ENCODE data around the gene PLEKHN1. TPM values are rescaled to one million over a fixed set of nuclear protein-coding genes. Genes with fewer than 3 reads are reported as not detected.
"Not testable (repeated sequence)": the region's sequence is repeated elsewhere in the genome, so short reads cannot be mapped to it uniquely, and the experiment has no call there.

The PLEKHN1 gene
- polyA plus RNA-seq, 3 donors from 2014 or later = 0.14 to 2.2 (median 0.68) TPM

- H3K9me3 Mint-ChIP-seq = no peaks in the 10 kb centered on the region
- H3K27me3 Mint-ChIP-seq (ENCODE audit: low read depth in 3 of 3) = peaks cover 2 to 4% (median 3%) of the 10 kb centered on the region in 3 donors
- H3K4me1 Mint-ChIP-seq = peaks cover 6 to 10% of the 10 kb centered on the region in 2 donors
- no peak overlapping the region for H3K4me3 Mint-ChIP-seq
- DNase-seq = no peak
- no peaks in the 10 kb centered on the region for H3K36me3 Mint-ChIP-seq
- peak overlapping the region in 1 of 6 donors; percentile 21 for H3K27ac Mint-ChIP-seq
These were observed 8.5 kb downstream of the PLEKHN1 start for GRCh38 chr1:974687-975328.

- Mint-ChIP-seq H3K27me3 (ENCODE audit: low read depth in 3 of 3) (peaks cover 2 to 4% (median 3%) of the 10 kb centered on the region in 3 donors), H3K9me3 (no peaks in the 10 kb centered on the region), H3K4me3 (peak overlapping the region in 2 of 5 donors; percentile 33 to 39), H3K27ac (no peak overlapping the region), H3K36me3 (no peaks in the 10 kb centered on the region), H3K4me1 (peaks cover 6 to 10% of the 10 kb centered on the region in 2 donors)
- DNase-seq = no peak
These were observed 9.1 kb downstream of the PLEKHN1 start for GRCh38 chr1:975365-975764.

GRCh38 chr1:975896-976683, 9.8 kb downstream of the PLEKHN1 start:
- no peaks in the 10 kb centered on the region for H3K36me3 Mint-ChIP-seq
- H3K9me3 Mint-ChIP-seq = no peaks in the 10 kb centered on the region
- peak overlapping the region in 2 of 5 donors; percentile 33 to 39 for H3K4me3 Mint-ChIP-seq
- H3K27ac Mint-ChIP-seq = no peak overlapping the region
- DNase-seq = peak; percentile 43 to 54 (median 53)
- H3K27me3 Mint-ChIP-seq (ENCODE audit: low read depth in 3 of 3) = peaks cover 2 to 4% (median 3%) of the 10 kb centered on the region in 3 donors
- H3K4me1 Mint-ChIP-seq = peaks cover 6 to 10% of the 10 kb centered on the region in 2 donors

GRCh38 chr1:976791-977190, 10.5 kb downstream of the PLEKHN1 start:
- not testable (repeated sequence) for H3K9me3 Mint-ChIP-seq; H3K4me3 Mint-ChIP-seq; H3K27ac Mint-ChIP-seq; H3K27me3 Mint-ChIP-seq (ENCODE audit: low read depth in 3 of 3); H3K36me3 Mint-ChIP-seq; H3K4me1 Mint-ChIP-seq; DNase-seq

- Mint-ChIP-seq H3K9me3 (no peaks in the 10 kb centered on the region), H3K27me3 (ENCODE audit: low read depth in 3 of 3) (peaks cover 3 to 5% (median 4%) of the 10 kb centered on the region in 3 donors), H3K27ac (peak overlapping the region in 1 of 6 donors; percentile 20)
These were observed 12.0 kb downstream of the PLEKHN1 start for GRCh38 chr1:978069-978834.

GRCh38 chr1:978835-979743, 12.8 kb downstream of the PLEKHN1 start:
- Mint-ChIP-seq H3K36me3 (no peaks in the 10 kb centered on the region), H3K27ac (no peak overlapping the region), H3K9me3 (no peaks in the 10 kb centered on the region), H3K4me1 (peaks cover 6 to 10% of the 10 kb centered on the region in 2 donors), H3K27me3 (ENCODE audit: low read depth in 3 of 3) (peaks cover 3 to 5% (median 4%) of the 10 kb centered on the region in 3 donors), H3K4me3 (no peak overlapping the region)
- no peak for DNase-seq

More at GRCh38 chr1:978069-978834, 12.0 kb downstream of the PLEKHN1 start:
- Mint-ChIP-seq H3K36me3 (no peaks in the 10 kb centered on the region), H3K4me1 (peaks cover 6 to 10% of the 10 kb centered on the region in 2 donors), H3K4me3 (no peak overlapping the region)
- DNase-seq = no peak

- Mint-ChIP-seq H3K4me1 (peaks cover 6 to 10% of the 10 kb centered on the region in 2 donors), H3K9me3 (no peaks in the 10 kb centered on the region), H3K36me3 (no peaks in the 10 kb centered on the region), H3K27ac (no peak overlapping the region), H3K4me3 (no peak overlapping the region), H3K27me3 (ENCODE audit: low read depth in 3 of 3) (peaks cover 3 to 7% (median 3%) of the 10 kb centered on the region in 3 donors)
- no peak for DNase-seq
These were observed 13.4 kb downstream of the PLEKHN1 start for GRCh38 chr1:979744-980072.

GRCh38 chr1:980137-980571, 13.9 kb downstream of the PLEKHN1 start:
- no peaks in the 10 kb centered on the region for H3K9me3 Mint-ChIP-seq
- no peaks in the 10 kb centered on the region for H3K36me3 Mint-ChIP-seq
- H3K27me3 Mint-ChIP-seq (ENCODE audit: low read depth in 3 of 3) = peaks cover 2 to 7% (median 3%) of the 10 kb centered on the region in 3 donors
- H3K4me1 Mint-ChIP-seq = peaks cover 6 to 10% of the 10 kb centered on the region in 2 donors
- H3K4me3 Mint-ChIP-seq = no peak overlapping the region
- H3K27ac Mint-ChIP-seq = no peak overlapping the region
- DNase-seq = no peak

GRCh38 chr1:980602-981395, 14.5 kb downstream of the PLEKHN1 start:
- no peak overlapping the region for H3K4me3 Mint-ChIP-seq
- peaks cover 2 to 7% (median 3%) of the 10 kb centered on the region in 3 donors for H3K27me3 Mint-ChIP-seq (ENCODE audit: low read depth in 3 of 3)
- no peak overlapping the region for H3K27ac Mint-ChIP-seq
- no peaks in the 10 kb centered on the region for H3K9me3 Mint-ChIP-seq
- peaks cover 2 to 6% of the 10 kb centered on the region in 2 donors for H3K4me1 Mint-ChIP-seq
- H3K36me3 Mint-ChIP-seq = no peaks in the 10 kb centered on the region
- DNase-seq = no peak

GRCh38 chr1:981491-981954, 15.2 kb downstream of the PLEKHN1 start:
- no peak for DNase-seq
- peaks cover 0 to 3% of the 10 kb centered on the region in 2 donors for H3K4me1 Mint-ChIP-seq
- no peak overlapping the region for H3K27ac Mint-ChIP-seq
- no peak overlapping the region for H3K4me3 Mint-ChIP-seq
- H3K27me3 Mint-ChIP-seq (ENCODE audit: low read depth in 3 of 3) = peaks cover 2 to 7% (median 3%) of the 10 kb centered on the region in 3 donors
- H3K36me3 Mint-ChIP-seq = no peaks in the 10 kb centered on the region
- H3K9me3 Mint-ChIP-seq = no peaks in the 10 kb centered on the region

GRCh38 chr1:981955-982558, 15.8 kb downstream of the PLEKHN1 start, which contains the start of gene PERM1:
Gene PERM1, minus strand, starts transcription at chr1:982093. Its CDS starts 1,064 bp downstream, at chr1:981029.
- H3K9me3 Mint-ChIP-seq = no peaks in the 10 kb centered on the region

More at GRCh38 chr1:981955-982558, 15.8 kb downstream of the PLEKHN1 start, which contains the start of gene PERM1:
- H3K36me3 Mint-ChIP-seq = no peaks in the 10 kb centered on the region
- peaks cover 0 to 3% of the 10 kb centered on the region in 2 donors for H3K4me1 Mint-ChIP-seq
- H3K27ac Mint-ChIP-seq = no peak within 1 kb of the TSS
- H3K27me3 Mint-ChIP-seq (ENCODE audit: low read depth in 3 of 3) = peaks cover 2 to 7% (median 3%) of the 10 kb centered on the region in 3 donors
- DNase-seq = no peak
- H3K4me3 Mint-ChIP-seq = no peak within 1 kb of the TSS

Measured in immature natural killer cell (primary cell).